ENCODE results near the gene CEP192. TPM values are rescaled to one million over a fixed set of nuclear protein-coding genes. Genes with fewer than 3 reads are reported as not detected.
"Not testable (repeated sequence)": the region's sequence is repeated elsewhere in the genome, so short reads cannot be mapped to it uniquely, and the experiment has no call there.

CEP192 gene
- total RNA-seq, 1 donor: 29.7 TPM

DNA sequence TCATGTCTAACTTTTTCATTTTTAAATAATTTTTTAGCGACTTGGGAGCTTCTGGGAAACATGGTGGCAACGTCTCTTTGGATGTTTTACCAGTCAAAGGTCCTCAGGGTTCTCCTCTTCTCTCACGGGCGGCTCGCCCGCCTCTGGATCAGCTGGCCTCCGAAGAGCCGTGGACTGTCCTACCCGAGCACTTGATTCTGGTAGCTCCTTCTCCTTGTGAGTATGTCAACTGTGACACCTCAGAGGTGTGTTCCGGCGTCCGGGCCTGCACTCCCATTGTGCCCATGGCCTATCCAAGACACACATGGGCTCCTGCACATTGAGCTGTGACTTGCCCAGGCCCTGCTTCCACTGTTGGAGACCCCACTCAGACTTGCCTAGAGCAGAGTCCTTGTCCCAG, 104.3 kb downstream of the CEP192 start:
- DNase-seq (ENCODE audit: insufficient read length, low spot score, missing footprints): no peak
- Histone ChIP-seq H3K4me3 (ENCODE audit: insufficient read depth, low read length) (no peak overlapping the region), H3K9me3 (ENCODE audit: low read depth, low read length) (no peaks in the 10 kb centered on the region), H3K4me1 (ENCODE audit: insufficient read depth, low read length) (no peaks in the 10 kb centered on the region), H2AFZ (ENCODE audit: low read length) (no peak overlapping the region), H3K79me2 (ENCODE audit: insufficient read depth, low read length) (no peaks in the 10 kb centered on the region), H3K27ac (ENCODE audit: low read depth, low read length) (no peak overlapping the region), H3K36me3 (ENCODE audit: insufficient read depth, low read length) (peaks cover 27% of the 10 kb centered on the region), H3K27me3 (ENCODE audit: insufficient read depth, low read length) (no peaks in the 10 kb centered on the region), H3K4me2 (ENCODE audit: insufficient read depth, low read length) (no peak overlapping the region), H4K20me1 (ENCODE audit: insufficient read depth, low read length) (no peaks in the 10 kb centered on the region)
- TF ChIP-seq, protein P1, sequence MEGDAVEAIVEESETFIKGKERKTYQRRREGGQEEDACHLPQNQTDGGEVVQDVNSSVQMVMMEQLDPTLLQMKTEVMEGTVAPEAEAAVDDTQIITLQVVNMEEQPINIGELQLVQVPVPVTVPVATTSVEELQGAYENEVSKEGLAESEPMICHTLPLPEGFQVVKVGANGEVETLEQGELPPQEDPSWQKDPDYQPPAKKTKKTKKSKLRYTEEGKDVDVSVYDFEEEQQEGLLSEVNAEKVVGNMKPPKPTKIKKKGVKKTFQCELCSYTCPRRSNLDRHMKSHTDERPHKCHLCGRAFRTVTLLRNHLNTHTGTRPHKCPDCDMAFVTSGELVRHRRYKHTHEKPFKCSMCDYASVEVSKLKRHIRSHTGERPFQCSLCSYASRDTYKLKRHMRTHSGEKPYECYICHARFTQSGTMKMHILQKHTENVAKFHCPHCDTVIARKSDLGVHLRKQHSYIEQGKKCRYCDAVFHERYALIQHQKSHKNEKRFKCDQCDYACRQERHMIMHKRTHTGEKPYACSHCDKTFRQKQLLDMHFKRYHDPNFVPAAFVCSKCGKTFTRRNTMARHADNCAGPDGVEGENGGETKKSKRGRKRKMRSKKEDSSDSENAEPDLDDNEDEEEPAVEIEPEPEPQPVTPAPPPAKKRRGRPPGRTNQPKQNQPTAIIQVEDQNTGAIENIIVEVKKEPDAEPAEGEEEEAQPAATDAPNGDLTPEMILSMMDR (IDR thresholded peaks at IDR 0.05; ENCODE audit: extremely low read depth, low read depth, low read length): no peak

DNA sequence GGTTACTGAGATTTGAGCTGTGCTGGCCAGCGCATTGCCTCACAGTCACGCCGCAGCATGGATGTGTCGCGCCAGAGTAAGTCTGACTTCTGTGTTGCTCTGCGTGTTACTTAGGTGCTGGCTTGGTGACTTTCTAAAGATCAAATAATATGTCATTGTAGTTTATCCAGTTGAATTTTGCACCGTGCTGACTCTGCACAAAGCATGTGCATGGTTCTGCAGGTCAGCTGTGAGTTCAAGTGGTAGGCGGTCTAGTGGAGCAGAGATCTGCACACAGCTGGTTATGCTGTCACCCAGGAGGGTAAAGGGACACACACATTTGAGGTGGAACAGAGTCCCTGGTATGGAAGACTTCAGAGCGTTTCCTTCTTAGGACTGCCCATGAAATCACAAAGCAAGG, 105.1 kb downstream of the CEP192 start:
- Histone ChIP-seq H3K79me2 (ENCODE audit: insufficient read depth, low read length) (no peaks in the 10 kb centered on the region), H3K9me3 (ENCODE audit: low read depth, low read length) (no peaks in the 10 kb centered on the region), H2AFZ (ENCODE audit: low read length) (no peak overlapping the region), H3K4me1 (ENCODE audit: insufficient read depth, low read length) (no peaks in the 10 kb centered on the region), H3K27ac (ENCODE audit: low read depth, low read length) (no peak overlapping the region), H4K20me1 (ENCODE audit: insufficient read depth, low read length) (no peaks in the 10 kb centered on the region), H3K36me3 (ENCODE audit: insufficient read depth, low read length) (peaks cover 32% of the 10 kb centered on the region), H3K27me3 (ENCODE audit: insufficient read depth, low read length) (no peaks in the 10 kb centered on the region), H3K4me2 (ENCODE audit: insufficient read depth, low read length) (no peak overlapping the region), H3K4me3 (ENCODE audit: insufficient read depth, low read length) (no peak overlapping the region)
- TF ChIP-seq, protein P1 (IDR thresholded peaks at IDR 0.05; ENCODE audit: extremely low read depth, low read depth, low read length): no peak
- DNase-seq (ENCODE audit: insufficient read length, low spot score, missing footprints): no peak

DNA sequence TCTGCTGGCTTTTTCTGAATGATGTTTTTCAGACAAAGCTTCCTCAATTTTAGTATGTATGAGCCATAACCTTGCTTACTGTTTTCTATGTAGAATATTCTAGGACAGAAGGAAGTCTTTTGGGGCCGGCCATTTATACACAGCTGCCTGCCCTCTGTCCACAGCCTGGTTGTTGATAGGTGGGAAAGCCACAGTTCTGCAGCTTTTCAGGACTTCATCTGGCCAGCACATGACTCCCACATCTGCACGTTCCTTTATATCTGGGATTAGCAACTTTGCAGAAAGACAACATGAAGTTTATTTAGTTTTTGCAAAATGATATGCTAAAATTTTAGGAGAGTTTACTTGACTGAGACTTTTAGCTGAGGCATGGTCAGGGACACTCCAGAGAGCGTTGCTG, 105.6 kb downstream of the CEP192 start:
- Histone ChIP-seq H2AFZ (ENCODE audit: low read length) (no peak overlapping the region), H3K36me3 (ENCODE audit: insufficient read depth, low read length) (peaks cover 37% of the 10 kb centered on the region), H3K27ac (ENCODE audit: low read depth, low read length) (no peak overlapping the region), H3K4me2 (ENCODE audit: insufficient read depth, low read length) (no peak overlapping the region), H3K79me2 (ENCODE audit: insufficient read depth, low read length) (no peaks in the 10 kb centered on the region), H3K9me3 (ENCODE audit: low read depth, low read length) (no peaks in the 10 kb centered on the region), H4K20me1 (ENCODE audit: insufficient read depth, low read length) (no peaks in the 10 kb centered on the region), H3K4me3 (ENCODE audit: insufficient read depth, low read length) (no peak overlapping the region), H3K27me3 (ENCODE audit: insufficient read depth, low read length) (no peaks in the 10 kb centered on the region), H3K4me1 (ENCODE audit: insufficient read depth, low read length) (no peaks in the 10 kb centered on the region)
- TF ChIP-seq, protein P1 (IDR thresholded peaks at IDR 0.05; ENCODE audit: extremely low read depth, low read depth, low read length): no peak
- DNase-seq (ENCODE audit: insufficient read length, low spot score, missing footprints): no peak

DNA sequence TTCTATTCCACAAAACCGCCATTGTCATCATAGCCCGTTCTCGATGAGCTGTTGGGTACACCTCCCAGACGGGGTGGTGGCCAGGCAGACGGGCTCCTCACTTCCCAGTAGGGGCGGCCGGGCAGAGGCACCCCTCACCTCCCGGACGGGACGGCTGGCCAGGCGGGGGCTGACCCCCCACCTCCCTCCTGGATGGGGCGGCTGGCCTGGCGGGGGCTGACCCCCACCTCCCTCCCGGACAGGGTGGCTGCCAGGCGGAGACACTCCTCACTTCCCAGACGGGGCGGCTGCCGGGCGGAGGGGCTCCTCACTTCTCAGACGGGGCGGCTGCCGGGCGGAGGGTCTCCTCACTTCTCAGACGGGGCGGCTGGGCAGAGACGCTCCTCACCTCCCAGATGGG, 106.9 kb downstream of the CEP192 start:
- not testable (repeated sequence) for DNase-seq (ENCODE audit: insufficient read length, low spot score, missing footprints); H4K20me1 ChIP-seq (ENCODE audit: insufficient read depth, low read length); H3K27me3 ChIP-seq (ENCODE audit: insufficient read depth, low read length); H3K79me2 ChIP-seq (ENCODE audit: insufficient read depth, low read length); H2AFZ ChIP-seq (ENCODE audit: low read length); H3K4me2 ChIP-seq (ENCODE audit: insufficient read depth, low read length); H3K4me1 ChIP-seq (ENCODE audit: insufficient read depth, low read length); H3K4me3 ChIP-seq (ENCODE audit: insufficient read depth, low read length); H3K9me3 ChIP-seq (ENCODE audit: low read depth, low read length); H3K27ac ChIP-seq (ENCODE audit: low read depth, low read length)
- peaks cover 43% of the 10 kb centered on the region for H3K36me3 ChIP-seq (ENCODE audit: insufficient read depth, low read length)
